ENCODE results near the gene HDAC4. TPM values are rescaled to one million over a fixed set of nuclear protein-coding genes. Genes with fewer than 3 reads are reported as not detected.

The HDAC4 gene
- total RNA-seq, 1 experiment from 2014 or later: 47.6 TPM

DNA sequence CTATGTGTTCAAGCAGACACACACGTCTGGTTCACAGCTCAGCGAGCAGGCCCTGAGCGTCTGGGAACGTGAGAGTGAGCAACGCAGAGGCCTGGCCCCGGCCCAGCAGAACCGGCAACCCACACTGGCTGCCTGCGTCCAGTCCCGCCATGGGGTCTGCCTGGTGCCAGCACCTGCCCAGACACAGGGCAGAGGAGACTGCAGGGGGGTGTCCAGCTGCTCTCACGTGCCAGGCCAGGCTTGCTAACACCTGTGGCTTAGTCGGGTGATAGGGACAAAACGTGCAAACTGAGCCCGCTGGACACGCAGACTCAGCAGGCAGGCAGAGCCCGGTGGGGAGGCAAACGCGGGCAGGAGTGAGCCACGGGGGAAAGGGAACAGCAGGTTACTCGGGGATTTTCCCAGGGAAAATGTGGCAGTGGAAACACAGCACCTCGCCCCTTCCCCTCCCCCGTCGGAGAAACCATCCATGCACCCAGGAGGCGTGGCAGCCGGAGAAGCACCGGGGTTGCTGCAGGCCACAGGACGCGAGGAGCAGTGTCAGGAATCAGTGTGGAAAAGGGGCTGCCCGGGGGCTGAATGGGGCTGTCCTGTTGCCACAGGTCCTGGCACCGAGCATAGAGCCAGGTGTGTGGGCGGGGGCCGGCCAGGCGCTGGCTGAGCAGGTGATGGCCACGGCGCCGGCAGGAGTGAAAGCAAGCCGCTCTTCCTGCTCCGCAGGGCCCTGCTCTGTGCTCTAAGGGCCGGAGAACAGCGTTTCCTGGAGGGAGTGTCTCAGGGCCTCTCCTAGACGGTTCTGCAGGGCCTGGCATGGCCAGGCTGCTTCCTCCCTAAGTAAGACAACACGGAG, 154.7 kb downstream of the HDAC4 start:
- BruUV-seq (replicated peaks): TSS peak; percentile 48
- peak overlapping the region; percentile 37 to 41 for H3K4me3 ChIP-seq (replicated peaks in 1 of 2; ENCODE audit: low read depth in 1 of 2, low read length in 2 of 2)
- POLR2A ChIA-PET: interaction anchor here (2.7 kb wide), 1 partner anchor 22 kb away, joined by 12 read pairs; no protein-coding TSS in a partner anchor

More for the DNA sequence above, 154.7 kb downstream of the HDAC4 start:
- Histone ChIP-seq H3K27me3 (ENCODE audit: insufficient read depth, low read length) (no peaks in the 10 kb centered on the region), H3K36me3 (ENCODE audit: control insufficient read depth in 1 of 2, insufficient read depth in 2 of 2, low read length in 2 of 2) (no peaks in the 10 kb centered on the region), H3K4me1 (ENCODE audit: control insufficient read depth in 1 of 2, insufficient read depth in 2 of 2, low read length in 2 of 2) (peaks cover 58 to 93% of the 10 kb centered on the region in 2 experiments), H3K79me2 (ENCODE audit: insufficient read depth, low read length) (peaks cover 40% of the 10 kb centered on the region), H3K9ac (ENCODE audit: low read length) (peak overlapping the region; percentile 80), H3K9me3 (ENCODE audit: control insufficient read depth in 1 of 2, insufficient read depth in 1 of 2, low read depth in 1 of 2, low read length in 2 of 2) (no peaks in the 10 kb centered on the region), H3K4me2 (ENCODE audit: low read length) (peak overlapping the region; percentile 80), H2AFZ (ENCODE audit: low read depth, low read length, poor library complexity, severe bottlenecking) (no peak overlapping the region), H3K9me2 (ENCODE audit: insufficient read depth) (no peaks in the 10 kb centered on the region), H4K20me1 (ENCODE audit: insufficient read depth) (no peaks in the 10 kb centered on the region), H3K27ac (ENCODE audit: low read depth, low read length) (peak overlapping the region; percentile 95)
- TF ChIP-seq ZNF274 (IDR thresholded peaks at IDR 0.05; ENCODE audit: low read depth, low read length) (no peak), POLR2AphosphoS5 (IDR thresholded peaks at IDR 0.05; ENCODE audit: low read depth, low read length) (no peak; the same call in 1 of the 2 replicates), ELF1 (IDR thresholded peaks at IDR 0.05; ENCODE audit: borderline replicate concordance, low read depth) (no peak), EZH2 (IDR thresholded peaks at IDR 0.05) (no peak), SRF (IDR thresholded peaks at IDR 0.05; ENCODE audit: low read depth) (no peak), JUND (IDR thresholded peaks at IDR 0.05) (no peak), ZFX (IDR thresholded peaks at IDR 0.05) (no peak), POLR2A (IDR thresholded peaks at IDR 0.05; ENCODE audit: borderline replicate concordance, extremely low read depth, insufficient read depth, insufficient read length) (no peak), RAD21 (IDR thresholded peaks at IDR 0.05; ENCODE audit: low read depth) (no peak), SP1 (IDR thresholded peaks at IDR 0.05; ENCODE audit: low read depth) (no peak), CBX3 (IDR thresholded peaks at IDR 0.05; ENCODE audit: low read depth) (no peak), TCF7L2 (IDR thresholded peaks at IDR 0.05; ENCODE audit: borderline replicate concordance, extremely low read depth, insufficient read depth, insufficient read length) (no peak)
- TF ChIP-seq, protein P1, sequence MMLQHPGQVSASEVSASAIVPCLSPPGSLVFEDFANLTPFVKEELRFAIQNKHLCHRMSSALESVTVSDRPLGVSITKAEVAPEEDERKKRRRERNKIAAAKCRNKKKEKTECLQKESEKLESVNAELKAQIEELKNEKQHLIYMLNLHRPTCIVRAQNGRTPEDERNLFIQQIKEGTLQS (IDR thresholded peaks at IDR 0.05): no peak
- TF ChIP-seq, protein P2, sequence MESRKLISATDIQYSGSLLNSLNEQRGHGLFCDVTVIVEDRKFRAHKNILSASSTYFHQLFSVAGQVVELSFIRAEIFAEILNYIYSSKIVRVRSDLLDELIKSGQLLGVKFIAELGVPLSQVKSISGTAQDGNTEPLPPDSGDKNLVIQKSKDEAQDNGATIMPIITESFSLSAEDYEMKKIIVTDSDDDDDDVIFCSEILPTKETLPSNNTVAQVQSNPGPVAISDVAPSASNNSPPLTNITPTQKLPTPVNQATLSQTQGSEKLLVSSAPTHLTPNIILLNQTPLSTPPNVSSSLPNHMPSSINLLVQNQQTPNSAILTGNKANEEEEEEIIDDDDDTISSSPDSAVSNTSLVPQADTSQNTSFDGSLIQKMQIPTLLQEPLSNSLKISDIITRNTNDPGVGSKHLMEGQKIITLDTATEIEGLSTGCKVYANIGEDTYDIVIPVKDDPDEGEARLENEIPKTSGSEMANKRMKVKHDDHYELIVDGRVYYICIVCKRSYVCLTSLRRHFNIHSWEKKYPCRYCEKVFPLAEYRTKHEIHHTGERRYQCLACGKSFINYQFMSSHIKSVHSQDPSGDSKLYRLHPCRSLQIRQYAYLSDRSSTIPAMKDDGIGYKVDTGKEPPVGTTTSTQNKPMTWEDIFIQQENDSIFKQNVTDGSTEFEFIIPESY (IDR thresholded peaks at IDR 0.05; ENCODE audit: extremely low read depth, insufficient replicate concordance, low read length): no peak
- TF ChIP-seq, protein P3, sequence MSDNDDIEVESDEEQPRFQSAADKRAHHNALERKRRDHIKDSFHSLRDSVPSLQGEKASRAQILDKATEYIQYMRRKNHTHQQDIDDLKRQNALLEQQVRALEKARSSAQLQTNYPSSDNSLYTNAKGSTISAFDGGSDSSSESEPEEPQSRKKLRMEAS (IDR thresholded peaks at IDR 0.05): no peak
- intact Hi-C loops (cut with micrococcal nuclease): loop anchor here (5.0 kb wide), 1 partner anchor 156 kb away; the partner anchor contains the start of gene HDAC4
- RAD21 ChIA-PET (ENCODE audit: low non-redundant PET in 1 of 2, low total read pairs in 2 of 2, uncharacterized antibody in 2 of 2, unreplicated experiment in 2 of 2): interaction anchor here in 1 of 2 experiments (1.4 kb wide), 1 partner anchor 29 kb away, joined by 3 read pairs; no protein-coding TSS in a partner anchor
- CTCF ChIA-PET: interaction anchor here (1.4 kb wide), 1 partner anchor 21 kb away, joined by 3 read pairs; no protein-coding TSS in a partner anchor
- DNase-seq (ENCODE audit: low read depth, low spot score) (no peak), ATAC-seq (peak; percentile 16)
